GM10266 (cell line): ENCODE measurements around the gene NXT1.

ENCODE experiments used
- DNase-seq: peaks from one replicate; pipeline ENCODE4 v3.0.0; 2012; ENCODE audit errors: extremely low spot score
- CTCF ChIP-seq: IDR thresholded peaks from 2 replicates; pipeline ENCODE4 v1.5.1; 2012; ENCODE audit warnings: mild to moderate bottlenecking, low read depth; ENCODE audit not compliant: control insufficient read depth, insufficient read depth; ENCODE audit errors: missing control alignments

NXT1 gene

GRCh38 chr20:23316626-23317025 is 34.0 kb upstream of the NXT1 start:
- TF ChIP-seq CTCF = no peak
- no peak for DNase-seq

DNA sequence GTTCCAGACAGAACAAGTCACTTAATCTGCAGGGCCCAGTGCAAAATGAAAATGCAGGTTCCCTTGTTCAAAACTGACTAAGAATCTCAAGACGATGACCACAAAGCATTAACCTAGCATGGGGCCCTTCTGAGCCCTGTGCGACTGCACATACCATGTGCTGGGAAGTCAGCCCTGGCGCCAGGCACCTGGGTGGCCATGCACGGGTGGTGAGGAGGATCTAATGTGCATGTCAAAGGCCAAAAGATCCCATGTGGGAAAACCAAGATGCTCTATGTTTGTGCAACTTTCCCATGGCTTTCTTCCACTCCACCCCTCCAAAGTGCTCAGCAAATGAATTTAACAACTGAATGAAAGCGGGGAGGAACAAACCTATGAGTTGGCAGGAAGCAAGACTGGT is 33.5 kb upstream of the NXT1 start:
- TF ChIP-seq CTCF = no peak
- no peak for DNase-seq

DNA sequence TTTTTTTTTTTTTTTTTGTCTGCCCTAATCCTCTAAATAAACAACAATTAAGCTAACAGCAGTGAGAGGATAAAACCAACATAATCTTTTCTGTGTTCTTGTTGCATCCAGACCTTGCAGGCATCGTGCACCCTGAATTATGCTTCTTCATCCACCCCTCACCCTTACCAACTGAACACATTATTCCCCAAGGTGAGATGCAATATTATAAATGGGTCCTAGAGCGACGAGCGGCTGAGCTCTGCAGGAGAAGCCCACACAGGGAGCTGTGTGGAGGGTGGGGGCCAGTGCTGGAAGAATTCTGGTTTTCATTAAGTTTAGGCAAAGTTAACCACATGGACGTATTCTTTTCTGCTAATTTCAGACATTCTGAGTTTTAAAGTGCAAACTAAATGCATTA is 32.2 kb upstream of the NXT1 start:
- TF ChIP-seq CTCF = no peak
- DNase-seq = no peak

DNA sequence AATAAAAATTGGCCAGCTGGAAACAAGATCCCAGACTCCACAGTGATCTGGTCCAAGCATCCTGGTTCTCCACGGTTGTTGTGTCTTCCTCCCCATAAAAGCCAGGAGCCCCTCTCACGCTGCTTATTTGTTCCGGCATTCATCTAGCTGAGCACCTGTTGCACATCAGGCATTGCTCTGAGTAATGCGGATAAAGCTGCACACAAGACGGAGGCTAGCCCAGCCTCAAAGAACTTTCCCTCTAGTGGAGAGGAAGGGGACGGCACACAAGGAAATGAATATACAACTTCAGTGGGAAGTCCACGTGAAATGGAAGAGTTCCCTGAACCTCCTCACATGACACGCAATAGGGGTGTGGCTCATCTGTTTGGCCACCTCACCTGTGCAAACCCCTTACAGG is 30.3 kb upstream of the NXT1 start:
- DNase-seq = no peak

GRCh38 chr20:23325107-23325506 is 25.5 kb upstream of the NXT1 start:
- DNase-seq = no peak
- TF ChIP-seq CTCF = no peak

More for the DNA sequence above, 30.3 kb upstream of the NXT1 start:
- TF ChIP-seq CTCF = no peak

DNA sequence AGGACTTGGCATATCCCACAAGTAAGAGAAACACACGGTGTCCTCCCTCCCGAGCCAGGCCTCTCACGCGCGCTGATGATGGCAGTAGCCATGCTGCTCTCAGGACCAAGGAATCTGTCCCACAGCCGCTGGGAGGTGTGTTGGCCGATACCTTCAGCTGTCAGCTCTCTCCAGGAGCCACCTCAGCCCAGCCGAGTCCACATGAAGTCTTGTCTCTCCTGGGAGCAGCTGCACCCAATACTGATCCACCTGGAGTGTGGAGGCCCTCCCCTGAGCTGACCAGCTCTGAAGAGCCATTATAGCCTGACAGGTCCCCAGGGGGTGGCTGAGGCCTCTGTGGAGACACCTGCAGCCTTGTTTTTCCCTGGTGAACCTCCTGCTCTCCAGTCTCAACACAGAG is 23.8 kb upstream of the NXT1 start:
- DNase-seq = no peak
- no peak for TF ChIP-seq CTCF

DNA sequence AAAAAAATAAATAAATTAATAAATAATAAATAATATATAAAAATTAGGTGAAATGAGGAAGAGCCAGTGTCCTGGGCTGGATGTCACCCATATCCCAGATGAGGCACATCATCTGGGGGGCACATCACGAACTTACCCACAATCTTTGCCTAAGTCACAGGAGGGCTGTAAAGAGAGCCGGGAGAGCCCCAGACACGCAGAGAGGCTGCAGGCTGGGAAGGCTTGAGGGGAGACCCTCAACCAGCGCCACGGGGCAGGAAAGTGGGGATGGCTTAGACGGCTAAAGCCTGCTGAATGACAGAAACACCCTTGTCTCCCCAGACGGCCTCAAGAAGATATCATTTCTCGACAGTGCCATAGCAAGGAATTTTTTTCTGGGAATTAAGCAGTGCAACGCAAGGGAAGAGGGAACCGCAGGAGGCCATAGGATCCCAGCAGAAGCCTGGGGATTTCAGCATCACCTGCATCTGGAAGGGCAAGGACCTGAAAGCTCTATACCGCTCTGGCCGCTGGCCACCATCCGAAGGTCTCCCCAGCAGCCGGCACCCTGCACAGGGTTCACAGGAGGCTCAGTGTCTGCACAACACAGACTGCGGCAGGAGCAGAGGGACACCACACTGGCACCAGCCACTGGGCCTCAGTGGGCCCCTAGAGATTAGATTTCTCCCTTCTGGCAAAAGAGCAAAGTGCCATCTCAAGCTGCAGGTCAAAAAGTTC is 22.8 kb upstream of the NXT1 start:
- TF ChIP-seq CTCF = no peak
- no peak for DNase-seq
